ENCODE measurements around the gene WDR18.

GRCh38 chr19:993361-993830 lies 9.3 kb downstream of the WDR18 start:
- TF ChIP-seq CTCF (conservative IDR thresholded peaks at IDR 0.05; ENCODE audit: low read depth in 2 of 2) (no peak), EZH2phosphoT487 (IDR thresholded peaks at IDR 0.05; ENCODE audit: unreplicated experiment) (no peak)
